NCI-H1436 (cell line): ENCODE results near the gene TRAPPC8.
"Not testable (repeated sequence)": the region's sequence is repeated elsewhere in the genome, so short reads cannot be mapped to it uniquely, and the experiment has no call there.

Source experiments
- DNase-seq: peaks from one replicate; lab custom pipeline; 2025; lab: John Stamatoyannopoulos, UW

The TRAPPC8 gene, protein sequence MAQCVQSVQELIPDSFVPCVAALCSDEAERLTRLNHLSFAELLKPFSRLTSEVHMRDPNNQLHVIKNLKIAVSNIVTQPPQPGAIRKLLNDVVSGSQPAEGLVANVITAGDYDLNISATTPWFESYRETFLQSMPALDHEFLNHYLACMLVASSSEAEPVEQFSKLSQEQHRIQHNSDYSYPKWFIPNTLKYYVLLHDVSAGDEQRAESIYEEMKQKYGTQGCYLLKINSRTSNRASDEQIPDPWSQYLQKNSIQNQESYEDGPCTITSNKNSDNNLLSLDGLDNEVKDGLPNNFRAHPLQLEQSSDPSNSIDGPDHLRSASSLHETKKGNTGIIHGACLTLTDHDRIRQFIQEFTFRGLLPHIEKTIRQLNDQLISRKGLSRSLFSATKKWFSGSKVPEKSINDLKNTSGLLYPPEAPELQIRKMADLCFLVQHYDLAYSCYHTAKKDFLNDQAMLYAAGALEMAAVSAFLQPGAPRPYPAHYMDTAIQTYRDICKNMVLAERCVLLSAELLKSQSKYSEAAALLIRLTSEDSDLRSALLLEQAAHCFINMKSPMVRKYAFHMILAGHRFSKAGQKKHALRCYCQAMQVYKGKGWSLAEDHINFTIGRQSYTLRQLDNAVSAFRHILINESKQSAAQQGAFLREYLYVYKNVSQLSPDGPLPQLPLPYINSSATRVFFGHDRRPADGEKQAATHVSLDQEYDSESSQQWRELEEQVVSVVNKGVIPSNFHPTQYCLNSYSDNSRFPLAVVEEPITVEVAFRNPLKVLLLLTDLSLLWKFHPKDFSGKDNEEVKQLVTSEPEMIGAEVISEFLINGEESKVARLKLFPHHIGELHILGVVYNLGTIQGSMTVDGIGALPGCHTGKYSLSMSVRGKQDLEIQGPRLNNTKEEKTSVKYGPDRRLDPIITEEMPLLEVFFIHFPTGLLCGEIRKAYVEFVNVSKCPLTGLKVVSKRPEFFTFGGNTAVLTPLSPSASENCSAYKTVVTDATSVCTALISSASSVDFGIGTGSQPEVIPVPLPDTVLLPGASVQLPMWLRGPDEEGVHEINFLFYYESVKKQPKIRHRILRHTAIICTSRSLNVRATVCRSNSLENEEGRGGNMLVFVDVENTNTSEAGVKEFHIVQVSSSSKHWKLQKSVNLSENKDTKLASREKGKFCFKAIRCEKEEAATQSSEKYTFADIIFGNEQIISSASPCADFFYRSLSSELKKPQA (N-terminal part only)

DNA sequence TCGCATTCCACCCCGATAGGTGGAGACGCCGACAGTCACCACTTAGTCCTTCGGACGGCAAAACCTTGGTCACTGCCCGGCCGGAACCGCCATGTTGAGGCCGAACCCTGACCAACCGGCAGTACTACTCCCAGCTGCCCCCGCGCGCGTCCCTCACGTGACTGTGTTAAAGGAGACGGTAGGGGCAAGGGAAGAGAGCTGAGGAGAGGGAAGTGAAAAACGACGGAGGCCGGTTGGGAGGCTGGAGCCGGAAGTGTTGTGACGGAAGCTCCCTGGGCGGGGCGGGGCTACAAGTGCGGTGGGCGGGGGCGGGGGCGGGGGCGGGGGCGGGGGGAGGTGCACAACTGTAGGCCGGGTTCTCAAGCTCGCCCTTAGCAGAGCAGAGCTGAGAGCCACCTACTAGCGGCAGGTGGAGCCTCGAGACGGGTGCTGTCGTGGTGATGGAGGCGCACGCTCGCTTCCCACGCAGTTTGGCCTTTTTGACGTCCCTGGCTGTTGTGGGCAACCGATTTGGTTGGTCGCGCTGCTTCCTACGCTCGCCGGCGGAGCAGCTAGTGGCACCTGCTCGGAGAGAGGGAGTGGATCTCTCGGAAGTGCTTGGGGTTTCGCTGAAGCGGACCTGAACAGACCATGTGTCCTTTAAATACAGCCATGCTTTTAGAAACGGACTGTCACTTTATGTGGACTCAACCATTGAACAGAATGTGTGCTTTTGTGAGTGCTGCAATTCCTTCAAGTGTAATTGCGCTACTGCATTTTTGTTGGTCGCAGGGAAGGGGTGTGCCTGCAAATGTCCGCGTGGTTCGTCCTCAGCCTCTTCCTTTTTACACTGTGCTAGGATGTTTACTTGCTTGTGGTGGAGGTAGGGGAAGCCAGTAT, at the start of gene TRAPPC8:
Gene TRAPPC8 (minus strand): TSS at position 130 of the 879 bp plus-strand sequence. CDS start 364 bp downstream, outside the sequence.
- DNase-seq, result peak; percentile 94

DNA sequence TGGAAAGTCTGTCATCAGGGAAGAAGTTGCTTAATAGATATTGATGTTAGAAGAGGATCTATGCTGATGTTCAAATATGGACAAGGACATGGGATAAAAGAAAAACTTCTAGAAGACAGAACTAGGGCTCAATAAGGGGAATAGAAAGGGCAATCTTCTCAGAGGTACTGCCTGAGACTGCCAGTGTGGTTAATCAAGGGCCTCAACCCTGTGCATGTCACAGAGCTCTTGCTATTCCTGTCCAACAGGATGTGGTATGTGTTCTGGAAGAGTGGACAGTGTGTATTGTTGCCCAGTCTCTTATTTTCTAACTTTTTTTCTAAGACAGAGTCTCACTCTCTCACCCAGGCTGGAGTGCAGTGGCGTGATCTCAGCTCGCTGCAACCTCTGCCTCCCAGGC, 47.9 kb upstream of the TRAPPC8 start:
- no peak for DNase-seq

DNA sequence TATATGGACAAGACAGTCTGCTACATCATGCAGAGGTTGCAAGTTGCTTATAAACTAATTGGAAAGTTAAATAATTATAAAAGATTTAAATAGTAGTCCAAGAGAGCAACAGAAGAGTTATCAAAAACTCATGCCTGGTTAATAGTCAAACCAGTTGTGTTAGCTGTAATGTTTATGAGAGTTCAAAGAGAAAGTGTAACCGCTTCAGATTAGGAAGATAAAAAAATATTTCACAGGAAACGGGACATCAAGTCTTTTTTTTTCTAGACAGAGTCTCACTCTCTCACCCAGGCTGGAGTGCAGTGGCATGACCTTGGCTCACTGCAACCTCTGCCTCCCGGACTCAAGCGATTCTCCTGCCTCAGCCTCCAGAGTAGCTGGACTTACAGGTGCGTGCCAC, 41.0 kb upstream of the TRAPPC8 start:
- DNase-seq, result no peak

DNA sequence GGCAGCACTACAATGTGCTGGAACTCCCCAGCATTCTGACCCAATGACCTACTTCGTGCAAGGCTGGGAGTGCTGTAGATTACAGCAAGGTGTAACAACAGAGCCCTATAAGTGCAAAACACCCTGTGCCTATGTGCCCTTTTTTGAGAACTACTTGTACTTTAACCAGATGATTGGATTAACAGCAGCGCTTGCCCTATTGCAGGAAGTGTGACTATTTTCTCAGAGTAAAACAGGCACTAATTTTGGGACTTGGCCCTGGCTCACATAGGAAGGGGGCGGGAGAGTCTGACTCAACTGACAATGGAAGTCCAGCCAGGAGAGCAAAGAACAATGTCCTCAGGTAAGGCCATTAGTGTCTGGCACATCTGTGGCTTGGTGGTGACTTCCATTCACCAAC, 40.1 kb upstream of the TRAPPC8 start:
- DNase-seq, result no peak

DNA sequence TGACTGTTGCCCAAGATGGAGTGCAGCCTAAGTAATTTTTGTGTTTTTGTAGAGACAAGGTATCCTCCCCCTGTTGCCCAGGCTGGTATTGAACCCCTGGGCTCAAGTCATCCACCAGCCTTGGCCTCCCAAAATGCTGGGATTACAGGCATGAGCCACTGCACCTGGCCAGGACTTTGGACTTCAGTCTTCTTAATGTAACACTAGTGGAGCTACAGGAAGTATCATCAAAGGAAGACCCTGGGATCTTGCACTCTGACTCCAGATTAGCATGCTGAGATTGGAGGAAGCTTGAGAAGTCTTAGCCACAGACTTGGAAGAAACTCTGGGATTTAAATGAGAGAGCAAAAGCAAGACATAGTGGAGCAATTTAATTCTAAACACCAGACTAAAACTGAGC, 37.9 kb upstream of the TRAPPC8 start:
- no peak for DNase-seq

DNA sequence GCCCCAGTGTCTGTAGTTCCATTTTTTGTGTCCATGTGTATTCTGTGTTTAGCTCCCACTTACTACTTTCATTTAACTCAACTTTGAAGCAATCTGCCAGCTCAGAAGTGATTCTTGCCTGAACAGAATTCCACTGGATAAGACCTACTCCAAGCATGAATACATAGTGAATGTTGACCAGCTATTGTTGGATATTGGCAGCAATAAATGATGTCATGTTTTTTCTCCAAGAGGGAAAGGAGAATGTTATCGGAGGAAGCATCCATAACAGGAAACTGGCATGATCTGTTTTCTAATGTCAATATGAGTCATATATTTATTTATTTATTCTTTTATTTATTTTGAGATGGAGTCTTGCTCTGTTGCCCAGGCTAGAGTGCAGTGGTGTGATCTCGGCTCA, 36.8 kb upstream of the TRAPPC8 start:
- no peak for DNase-seq

DNA sequence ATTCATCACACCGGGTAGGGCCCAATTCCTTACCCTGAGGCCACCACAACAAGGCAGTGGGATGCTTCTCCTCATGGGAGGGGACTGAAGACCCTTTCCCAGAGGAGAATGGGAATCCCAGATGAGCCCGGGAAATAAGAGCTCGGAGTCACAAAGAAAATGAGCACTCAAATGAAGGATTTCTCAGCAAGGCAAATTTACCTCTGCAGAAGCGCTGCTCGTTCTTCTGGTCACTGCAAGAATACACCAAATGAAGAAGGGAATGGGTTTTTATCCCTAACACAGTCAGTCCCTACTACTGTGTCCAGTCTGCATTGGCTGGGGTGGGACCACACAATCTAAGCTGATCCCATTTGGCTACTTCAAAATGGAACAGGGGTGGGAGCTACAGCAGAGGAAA, 35.7 kb upstream of the TRAPPC8 start:
- no peak for DNase-seq

DNA sequence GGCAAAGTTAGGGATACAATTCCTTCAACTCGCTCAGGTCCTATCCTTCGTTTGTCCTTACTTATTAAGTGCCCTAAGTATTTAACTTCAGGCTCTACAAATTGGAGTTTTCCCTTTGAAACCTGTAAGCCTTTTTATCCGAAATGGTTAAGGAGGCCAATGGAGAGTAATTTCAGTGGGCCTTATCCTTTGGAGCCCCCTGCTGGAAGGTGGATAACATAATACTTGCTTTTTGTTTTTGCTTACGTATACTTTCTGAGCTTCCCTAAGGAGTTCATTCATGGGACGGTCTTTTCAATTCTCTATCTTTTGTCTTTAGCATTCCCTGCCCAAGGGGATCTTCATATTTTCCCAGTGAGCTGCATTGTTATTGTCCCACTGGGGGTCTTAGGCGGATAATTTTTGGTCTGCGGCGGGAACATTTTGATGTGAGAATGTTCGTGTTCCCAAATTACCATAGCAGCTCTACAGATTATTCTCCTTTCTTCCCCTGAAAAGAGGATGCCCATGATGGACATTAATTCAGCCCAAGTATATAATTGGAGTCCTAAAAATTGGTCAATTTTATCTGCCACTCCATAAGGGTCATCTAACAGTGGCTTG, 34.4 kb upstream of the TRAPPC8 start:
- DNase-seq, result no peak

DNA sequence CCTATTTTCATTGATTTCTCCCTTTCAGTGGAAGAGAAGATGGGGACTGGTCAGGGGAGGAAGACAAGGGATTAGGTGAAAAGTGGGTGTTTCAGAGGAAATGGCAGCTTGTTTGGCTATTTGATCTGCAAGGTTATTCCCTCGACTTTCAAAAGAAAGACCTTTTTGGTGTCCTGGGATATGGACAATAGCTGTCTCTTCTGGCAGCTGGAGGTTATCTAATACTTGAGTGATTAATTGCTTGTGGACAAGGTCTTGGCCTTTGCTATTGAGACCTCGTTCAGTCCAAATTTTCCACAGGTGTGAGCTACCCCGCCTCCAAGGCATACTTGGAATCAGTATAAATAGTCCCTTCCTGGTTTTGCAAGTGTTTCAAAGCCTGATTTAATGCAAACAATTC, 33.3 kb upstream of the TRAPPC8 start:
- no peak for DNase-seq

DNA sequence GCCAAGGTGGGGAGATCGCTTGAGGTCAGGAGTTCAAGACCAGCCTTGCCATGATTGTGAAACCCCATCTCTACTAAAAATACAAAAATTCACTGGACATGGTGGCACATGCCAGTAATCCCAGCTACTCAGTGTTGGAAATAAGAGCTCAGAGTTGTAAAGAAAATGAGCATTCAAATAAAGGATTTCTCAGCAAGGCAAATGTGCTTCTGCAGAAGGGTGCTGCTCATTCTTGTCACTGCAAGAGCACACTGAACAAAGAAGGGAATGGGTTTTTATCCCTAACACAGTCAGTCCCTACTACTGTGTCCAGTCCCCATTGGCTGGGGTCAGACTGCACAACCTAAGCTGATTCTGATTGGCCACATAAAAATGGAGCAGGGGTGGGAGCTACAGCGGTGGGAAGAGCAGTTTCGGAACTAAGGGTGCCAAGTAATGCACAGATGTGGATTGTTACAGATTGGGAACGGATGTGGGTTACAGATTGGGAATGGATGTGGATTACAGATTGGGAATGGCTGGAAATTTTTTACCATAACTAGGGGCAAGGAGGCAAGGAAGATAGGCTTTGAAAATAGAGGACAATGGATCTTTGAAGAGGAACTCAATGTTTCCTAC, 31.1 kb upstream of the TRAPPC8 start:
- no peak for DNase-seq

DNA sequence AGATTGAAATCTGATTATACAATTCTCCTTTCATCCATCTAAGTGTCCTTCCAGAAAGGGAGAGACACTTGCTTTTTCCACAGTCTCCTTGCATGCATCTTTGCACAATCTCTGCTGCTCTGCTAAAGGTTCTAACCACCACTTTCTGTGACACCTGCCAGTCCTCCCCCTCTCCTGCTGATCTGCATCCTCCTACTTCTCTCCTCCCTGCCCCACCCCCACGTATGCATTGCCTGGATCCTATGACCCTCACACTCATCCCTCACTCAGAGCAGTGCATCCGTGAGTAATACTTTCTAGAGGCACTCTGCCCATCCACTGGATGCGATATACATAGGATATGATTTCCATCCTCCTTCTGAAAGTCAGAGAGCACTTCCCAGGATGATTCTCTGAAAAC, 27.7 kb upstream of the TRAPPC8 start:
- no peak for DNase-seq

DNA sequence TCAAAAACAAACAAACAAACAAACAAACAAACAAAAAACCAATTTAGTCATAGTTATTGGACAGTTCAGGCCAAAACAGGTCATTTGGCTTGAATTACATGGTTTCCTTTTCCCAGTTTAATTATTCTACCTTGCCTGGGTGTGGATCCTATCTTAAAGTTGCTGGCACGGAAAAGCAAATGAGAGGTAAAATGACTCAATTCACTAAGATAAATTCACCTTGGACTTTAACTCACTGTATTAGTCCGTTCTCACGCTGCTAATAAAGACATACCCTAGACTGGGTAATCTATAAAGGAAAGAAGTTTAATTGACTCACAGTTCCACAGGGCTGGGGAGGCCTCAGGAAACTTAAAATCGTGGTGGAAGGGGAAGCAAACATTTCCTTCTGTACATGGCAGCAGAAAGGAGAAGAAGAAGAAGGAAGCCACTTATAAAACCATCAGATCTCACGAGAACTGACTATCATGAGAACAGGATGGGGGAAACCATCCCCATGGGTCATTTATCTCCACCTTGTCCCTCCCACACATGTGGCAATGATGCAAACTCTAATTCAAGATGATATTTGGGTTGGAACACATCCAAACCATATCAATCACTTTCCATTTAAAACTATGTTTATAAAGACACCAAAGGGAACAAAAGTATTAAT, 22.5 kb upstream of the TRAPPC8 start:
- DNase-seq, result no peak

DNA sequence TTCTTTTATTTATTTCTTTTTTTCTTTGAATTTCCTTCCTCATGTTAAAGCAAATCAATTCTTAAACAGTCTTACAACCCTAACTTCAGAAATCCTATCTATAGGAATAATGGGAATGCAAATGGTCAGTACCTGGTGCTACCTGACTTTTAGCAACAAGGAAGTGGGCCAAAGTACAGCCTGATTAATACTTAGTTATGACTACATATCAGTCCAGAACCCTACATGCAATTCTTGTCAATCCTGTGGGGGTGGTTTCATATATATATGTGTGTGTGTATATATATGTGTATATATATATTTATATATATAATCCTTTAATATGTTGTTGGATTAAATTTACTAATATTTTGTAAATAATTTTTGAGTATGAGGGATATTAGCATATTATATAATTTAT, 14.8 kb upstream of the TRAPPC8 start:
- DNase-seq, result no peak

DNA sequence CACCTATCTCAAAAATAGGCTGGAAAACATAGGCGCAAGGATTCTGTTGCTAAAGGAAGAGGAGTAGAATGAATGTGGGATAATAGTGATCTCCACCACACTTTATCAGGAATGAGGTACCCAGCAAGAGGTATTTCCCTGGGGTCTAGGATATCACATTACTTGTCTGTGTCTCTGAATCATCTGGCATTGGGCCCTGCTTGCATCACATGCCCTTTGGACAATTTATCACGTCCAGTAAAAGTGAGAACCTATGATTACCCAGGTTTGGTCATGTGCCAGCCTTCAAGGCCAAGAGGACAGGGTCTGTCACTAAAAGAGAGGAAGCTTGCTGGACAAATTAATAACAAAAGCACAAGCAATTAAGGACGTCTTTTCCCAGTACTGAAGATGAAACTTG, 11.4 kb upstream of the TRAPPC8 start:
- DNase-seq, result no peak

DNA sequence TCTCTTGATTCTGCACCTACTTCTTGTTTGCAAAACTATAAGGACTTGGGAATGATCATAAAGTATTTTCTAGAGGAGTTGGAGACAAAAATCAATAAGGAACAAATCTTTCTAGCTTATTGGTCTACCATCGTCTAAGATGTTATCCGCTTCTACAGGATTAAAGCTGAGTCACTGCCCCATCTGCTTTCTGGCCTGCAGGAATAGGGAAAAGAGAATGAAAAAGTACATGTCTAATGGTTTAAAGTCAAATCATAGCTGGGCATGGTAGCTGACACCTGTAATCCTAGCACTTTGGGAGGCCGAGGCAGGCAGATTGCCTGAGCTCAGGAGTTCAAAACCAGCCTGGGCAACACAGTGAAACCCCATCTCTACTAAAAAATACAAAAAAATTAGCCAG, 10.8 kb upstream of the TRAPPC8 start:
- not testable (repeated sequence) for DNase-seq

DNA sequence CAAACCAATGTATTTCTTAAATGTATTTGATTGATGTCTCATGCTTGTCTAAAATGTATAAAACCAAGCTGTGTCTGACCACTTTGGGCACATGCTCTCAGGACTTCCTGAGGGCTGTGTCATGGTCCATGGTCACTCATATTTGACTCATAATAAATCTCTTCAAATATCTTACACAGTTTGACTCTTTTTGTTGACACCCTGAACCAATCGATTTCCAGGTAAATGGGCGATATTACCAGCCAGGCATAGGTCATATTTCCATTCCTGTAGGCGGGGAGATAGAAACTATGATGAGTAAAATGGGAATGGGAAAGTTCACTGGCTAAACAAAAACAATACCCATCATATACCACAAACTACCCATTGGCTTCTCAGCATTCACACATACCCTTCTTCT, 9.3 kb upstream of the TRAPPC8 start:
- DNase-seq, result no peak

DNA sequence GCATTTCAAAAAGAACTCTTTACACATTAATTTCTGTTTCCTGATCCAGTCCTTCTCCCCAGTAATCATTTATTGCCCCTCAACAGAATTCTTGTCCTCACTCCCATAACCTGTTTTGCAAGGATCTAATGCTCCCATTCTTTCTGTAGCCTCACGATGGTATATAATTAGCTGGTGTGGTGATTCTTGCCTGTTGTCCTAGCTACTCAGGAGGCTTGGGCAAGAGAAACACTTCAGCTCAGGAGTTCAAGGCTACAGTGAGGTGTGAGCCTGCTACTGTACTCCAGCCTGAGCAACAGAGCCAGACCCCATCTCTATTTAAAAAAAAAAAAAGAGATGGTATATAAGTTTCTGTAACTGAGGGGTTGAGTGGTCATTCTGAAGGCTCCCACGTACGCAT, 7.7 kb upstream of the TRAPPC8 start:
- no peak for DNase-seq

DNA sequence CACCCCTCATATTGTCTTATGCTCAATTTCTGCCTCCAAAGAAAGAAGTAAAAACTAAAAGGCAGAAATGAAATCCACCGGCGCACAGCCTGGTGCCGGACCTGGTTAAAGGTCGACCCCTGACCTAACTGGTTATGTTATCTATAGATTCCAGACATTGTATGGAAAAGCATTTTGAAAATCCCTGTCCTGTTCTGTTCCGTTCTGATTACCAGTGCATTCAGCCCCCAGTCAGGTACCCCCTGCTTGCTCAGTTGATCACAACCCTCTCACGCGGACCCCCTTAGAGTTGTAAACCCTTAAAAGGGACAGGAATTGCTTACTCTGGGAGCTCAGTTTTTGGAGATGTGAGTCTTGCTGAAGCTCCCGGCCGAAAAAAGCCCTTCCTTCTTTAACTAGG, 5.4 kb upstream of the TRAPPC8 start:
- DNase-seq, result not testable (repeated sequence)

DNA sequence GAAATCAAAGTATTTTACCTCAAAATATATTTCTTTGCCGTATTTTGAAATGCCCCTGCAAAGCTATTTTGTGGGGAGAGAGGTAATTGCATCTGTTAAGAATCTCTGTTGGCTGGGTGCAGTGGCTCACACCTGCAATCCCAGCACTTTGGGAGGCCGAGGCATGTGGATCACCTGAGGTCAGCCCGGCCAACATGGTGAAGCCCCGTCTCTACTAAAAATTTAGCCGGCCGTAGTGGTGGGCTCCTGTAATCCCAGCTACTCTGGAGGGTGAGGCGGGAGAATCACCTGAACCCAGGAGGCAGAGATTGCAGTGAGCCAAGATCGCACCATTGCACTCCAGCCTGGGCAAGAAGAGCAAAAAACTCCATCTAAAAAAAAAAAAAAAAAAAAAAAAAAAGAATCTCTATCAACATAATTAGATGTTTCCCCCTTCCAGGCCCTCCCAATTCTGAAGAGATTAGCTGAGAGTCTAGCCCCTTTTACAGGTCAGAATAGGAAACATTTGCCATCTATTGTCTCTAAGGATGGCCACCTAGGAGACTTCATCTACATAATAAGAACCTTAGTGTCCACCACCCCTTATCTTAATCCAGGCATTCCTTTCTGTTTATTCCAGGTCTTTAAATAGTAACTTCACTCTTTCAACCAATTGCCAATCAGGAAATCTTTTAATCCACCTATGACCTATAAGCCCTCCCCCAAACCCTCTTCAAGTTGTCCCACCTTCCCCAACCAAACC, 3.5 kb upstream of the TRAPPC8 start:
- DNase-seq, result no peak
